GM21717 (cell line): ENCODE measurements around the gene THBS2.
"Not testable (repeated sequence)": the region's sequence is repeated elsewhere in the genome, so short reads cannot be mapped to it uniquely, and the experiment has no call there.

Source experiments
- ATAC-seq: cut with Tn5 transposase; IDR thresholded peaks from one replicate; pipeline ENCODE4 v1.9.1; 2021; ENCODE audit warnings: mild to moderate bottlenecking, moderate library complexity; ENCODE audit not compliant: unreplicated experiment

The THBS2 gene

DNA sequence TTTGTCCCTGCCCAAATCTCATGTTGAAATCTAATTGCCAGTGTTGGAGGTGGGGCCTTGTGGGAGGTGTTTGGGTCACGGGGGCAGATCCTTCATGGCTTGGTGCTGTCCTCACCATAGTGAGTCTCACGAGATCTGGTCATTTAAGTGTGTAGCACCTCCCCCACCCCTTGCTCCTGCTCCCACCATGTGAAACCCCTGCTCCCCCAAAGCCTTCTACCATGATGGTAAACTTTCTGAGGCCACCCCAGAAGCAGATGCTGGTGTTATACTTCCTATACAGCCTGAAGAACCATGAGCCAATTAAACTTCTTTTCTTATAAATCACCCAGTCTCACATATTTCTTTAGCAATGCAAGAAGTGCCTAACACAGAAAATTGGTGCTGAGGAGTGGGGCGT lies 19.9 kb upstream of the THBS2 start:
- ATAC-seq: no peak

DNA sequence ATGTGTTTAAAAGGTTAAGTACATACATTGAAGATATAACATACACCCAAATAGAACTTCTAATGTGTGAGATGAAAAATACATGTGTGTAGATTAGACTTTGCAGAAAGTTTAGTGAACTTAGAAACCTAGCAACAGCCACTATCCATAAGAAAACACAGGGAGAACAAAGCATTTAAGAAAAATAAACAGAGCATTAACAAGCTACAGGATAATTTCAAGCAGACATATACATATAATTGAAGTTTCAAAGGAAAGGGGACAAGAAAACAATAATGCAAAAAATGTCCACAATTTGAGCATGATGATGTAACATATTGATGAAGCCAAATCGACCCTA lies 18.2 kb upstream of the THBS2 start:
- ATAC-seq: no peak

- ATAC-seq: no peak
These were observed 17.7 kb upstream of the THBS2 start for GRCh38 chr6:169271158-169271876.

DNA sequence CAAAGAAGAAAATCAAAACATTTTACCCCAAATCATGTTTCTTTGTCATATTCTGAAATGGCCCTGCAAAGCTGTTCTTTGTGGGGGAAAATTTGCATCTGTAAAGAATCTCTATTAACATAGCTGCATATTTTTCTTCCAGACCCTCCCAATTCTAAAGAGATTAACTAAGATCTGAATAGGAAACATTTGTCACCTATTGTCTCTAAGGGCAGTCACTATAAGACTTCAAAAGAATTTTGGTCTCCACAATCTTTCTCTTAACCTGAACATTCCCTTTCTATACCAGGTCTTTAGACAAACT lies 16.4 kb upstream of the THBS2 start:
- not testable (repeated sequence) for ATAC-seq

GRCh38 chr6:169269180-169270076 lies 15.8 kb upstream of the THBS2 start:
- no peak for ATAC-seq

DNA sequence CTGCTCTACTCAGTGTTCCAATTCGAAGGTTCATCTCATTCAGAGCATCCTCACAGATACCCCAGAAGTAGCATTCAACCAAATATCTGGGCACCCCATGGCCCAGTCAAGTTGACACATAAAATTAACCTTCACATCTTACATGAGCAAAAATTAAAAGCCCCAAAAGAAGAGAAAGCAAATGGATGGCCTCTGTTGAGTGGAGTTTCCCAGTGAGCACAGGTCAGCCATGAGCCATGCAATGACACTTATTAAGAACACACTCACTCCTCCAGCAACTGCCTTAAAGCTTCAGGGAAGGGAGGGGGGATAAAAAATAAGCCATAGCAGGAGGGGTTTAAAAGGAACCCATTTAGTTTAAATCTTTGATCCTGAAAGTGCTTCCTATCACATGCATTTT lies 14.6 kb upstream of the THBS2 start:
- no peak for ATAC-seq

- ATAC-seq: no peak
These were observed 13.3 kb upstream of the THBS2 start for GRCh38 chr6:169266746-169267591.

DNA sequence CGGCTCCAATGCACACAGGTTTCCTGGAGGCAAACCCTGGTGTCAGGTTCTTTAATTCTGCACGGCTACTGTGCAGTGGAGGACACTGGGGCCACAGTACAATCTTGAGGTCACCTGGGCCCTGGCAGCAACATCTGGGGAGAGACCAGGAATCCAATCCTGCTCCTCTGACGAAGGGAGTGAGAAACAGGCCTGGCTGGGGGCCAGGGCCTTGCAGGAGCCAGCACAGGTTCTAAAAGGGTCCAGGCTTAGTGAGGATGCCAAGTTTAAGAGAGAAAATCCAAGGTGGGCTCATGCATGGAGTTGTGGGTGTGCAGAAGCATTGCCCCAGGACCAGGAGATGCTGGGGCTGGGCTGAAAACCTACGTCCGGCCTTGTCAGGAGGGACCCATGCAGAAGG lies 12.6 kb upstream of the THBS2 start:
- ATAC-seq: no peak

GRCh38 chr6:169265486-169266131 lies 12.0 kb upstream of the THBS2 start:
- no peak for ATAC-seq

DNA sequence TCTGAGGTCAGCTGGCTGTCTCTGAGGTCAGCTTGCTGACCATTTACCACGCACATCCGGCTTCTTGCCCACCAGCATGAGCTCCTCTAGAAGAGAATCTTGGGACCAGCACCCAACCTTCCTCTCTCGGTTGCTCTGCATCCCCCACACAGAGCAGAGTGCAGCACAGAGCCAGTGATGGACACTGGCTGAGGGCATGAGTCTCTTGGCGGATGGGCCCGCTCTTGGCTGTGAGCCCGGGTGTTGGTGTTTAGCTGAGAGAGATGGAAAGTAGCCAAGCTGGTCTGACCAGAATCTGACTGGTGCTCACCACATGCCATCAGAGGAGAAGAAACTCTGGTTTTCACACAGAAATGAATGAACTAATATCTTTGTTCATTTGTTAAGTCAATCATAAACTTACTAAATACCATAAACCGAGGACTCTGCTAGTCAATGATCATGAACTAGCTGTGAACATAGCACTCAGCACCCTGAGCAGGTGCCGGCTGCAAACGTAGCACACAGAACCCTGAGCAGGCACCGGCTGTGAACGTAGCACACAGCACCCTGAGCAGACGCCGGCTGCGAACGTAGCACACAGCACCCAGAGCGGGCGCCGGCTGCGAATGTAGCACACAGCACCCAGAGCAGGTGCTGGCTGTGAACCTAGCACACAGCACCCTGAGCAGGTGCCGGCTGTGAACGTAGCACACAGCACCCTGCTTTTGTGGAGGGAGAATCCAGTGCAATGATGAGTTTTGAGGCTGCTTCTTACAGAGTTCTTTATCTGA lies 10.4 kb upstream of the THBS2 start:
- ATAC-seq: no peak

- ATAC-seq: no peak
These were observed 9.7 kb upstream of the THBS2 start for GRCh38 chr6:169263374-169263773.

GRCh38 chr6:169262602-169263001 lies 9.0 kb upstream of the THBS2 start:
- not testable (repeated sequence) for ATAC-seq

GRCh38 chr6:169256518-169256917 lies 2.9 kb upstream of the THBS2 start:
- ATAC-seq: no peak

DNA sequence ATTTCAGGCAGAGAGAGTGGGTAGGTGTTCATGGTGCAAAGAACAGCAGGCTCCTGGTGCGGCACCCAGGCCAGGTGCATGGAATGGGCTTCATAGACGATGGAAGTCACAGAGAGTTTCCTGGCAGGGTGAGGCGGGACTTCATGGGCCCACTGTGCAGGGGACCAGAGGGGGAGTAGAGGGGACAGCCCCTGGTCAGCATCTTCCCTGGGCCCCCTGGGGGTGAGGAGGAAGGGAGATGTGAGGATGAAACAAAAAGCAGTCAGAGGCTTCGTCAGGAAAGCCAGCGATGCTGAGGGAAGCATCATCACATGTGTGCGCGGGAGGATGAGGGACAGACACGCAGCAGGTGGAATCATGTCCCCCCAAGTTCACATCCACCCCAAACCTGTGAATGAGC lies 2.4 kb upstream of the THBS2 start:
- ATAC-seq: no peak

- no peak for ATAC-seq
These were observed 2.0 kb upstream of the THBS2 start for GRCh38 chr6:169255643-169256042.

DNA sequence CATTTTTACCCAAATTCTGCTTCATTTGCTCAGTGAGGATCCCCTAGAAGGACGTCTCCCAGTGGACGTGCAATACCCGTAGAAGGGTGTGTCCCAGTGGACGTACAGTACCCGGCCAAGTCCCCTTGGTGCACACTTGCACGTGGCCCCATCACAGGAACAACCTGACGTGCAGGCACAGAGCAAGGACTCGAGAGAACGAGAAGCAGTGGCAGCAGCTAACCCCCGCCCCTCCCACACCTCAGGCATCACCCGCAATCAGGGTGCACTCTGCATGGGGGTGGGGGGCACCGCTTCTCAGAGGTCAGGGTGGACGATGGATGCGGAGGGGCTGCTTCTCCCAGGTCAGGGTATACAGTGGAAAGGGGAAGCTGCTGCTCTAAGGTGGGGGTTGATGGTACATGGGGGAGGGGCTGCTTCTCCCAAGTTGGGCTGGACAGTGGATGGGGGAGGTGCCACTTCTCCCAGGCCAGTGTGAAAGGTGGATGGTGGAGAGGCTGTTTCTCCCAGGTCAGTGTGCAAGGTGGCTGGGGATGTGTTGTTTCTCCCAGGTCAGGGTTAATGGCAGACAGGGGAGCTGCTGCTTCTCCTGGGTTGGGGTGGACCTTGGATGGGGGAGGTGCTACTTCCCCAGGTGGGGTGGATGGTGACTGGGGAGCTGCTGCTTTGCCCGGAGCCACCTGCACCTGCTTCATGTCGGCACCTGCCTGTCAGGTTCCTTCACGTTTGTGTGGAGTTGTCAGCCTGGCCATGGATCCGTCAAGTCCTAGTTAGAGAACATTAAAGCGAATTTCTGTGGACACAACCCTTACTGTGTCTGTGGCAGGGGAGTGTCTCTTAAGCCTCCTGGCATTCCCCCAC lies 1.0 kb upstream of the THBS2 start:
- ATAC-seq: no peak

DNA sequence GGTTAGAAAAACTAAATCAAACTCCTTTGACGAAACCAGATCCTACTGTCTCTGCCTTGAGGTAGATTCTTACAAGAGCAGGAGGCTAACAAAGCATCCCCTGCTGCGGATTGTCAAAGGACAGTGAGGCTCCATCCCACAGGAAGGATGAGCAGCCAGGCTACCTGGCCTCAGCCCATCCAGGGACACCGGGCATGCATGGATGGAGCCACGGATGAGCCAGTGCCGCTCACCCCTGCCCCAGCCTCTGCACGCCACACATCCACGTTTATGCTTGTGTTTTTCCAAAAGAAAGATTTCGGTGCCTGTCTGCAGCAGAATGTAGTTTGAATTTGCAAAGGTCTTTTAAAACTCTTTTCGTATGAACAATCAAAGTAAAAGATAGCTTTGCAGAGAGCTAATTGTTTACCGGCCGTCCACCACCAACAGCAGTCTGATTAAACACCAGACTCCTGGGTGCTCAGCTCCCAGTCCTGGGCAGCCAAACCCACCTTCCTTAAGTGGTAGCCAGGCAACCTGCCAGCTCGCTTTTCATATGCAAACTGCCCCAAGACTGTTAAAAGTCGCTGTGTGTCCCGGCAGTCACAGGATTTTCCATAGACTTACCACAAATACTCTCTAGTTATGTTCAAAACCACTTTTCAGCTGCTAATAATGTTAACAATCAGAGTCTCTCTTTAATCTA lies 999 bp downstream of the THBS2 start:
- no peak for ATAC-seq

DNA sequence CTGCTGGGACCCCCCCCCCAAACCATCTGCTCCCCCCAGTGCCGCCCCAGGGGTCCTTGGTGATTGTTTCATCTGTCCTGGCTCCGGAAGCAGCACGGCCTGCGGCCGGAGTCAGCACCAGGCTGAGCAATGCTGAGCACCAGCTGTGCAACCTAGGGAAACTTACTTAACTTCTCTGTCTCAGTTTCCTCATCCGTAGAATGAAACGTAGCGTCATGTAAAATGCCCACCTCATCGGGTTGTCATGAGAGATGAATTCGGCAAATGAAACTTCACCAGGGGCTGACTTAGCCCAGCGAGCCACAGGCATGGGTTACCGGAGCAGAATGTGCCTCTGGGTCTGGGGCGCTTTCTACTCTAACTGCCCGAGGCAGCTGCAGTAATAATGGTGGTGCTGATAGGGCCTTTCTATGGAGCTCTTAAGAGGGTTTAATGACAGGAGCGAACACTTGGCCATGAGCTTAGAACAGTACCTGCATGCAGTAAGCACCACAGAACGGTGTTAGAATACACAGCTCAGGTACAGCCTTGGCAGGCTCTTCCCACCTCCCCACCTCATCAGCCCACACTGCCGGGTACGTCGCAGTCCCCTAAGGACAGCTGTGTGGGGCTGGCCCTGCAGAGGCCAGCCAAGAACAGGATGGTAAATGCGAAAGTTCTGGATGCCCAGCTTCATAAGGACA lies 1.7 kb downstream of the THBS2 start:
- no peak for ATAC-seq
